H9 (cell line): ENCODE data around the gene FAM13B. TPM values are rescaled to one million over a fixed set of nuclear protein-coding genes. Genes with fewer than 3 reads are reported as not detected.
A peak's percentile ranks its signal among the peaks of the same experiment; 100 is the strongest.

Experiments
- DNase-seq: peaks from one replicate; pipeline ENCODE4 v3.0.0-alpha.2; 2017
- H2AFZ ChIP-seq: one replicate; pipeline ENCODE4 v1.6.1; 2013; ENCODE audit warnings: mild to moderate bottlenecking, low read length, control low read depth, moderate library complexity
- H2AK5ac ChIP-seq: 2 replicates; pipeline ENCODE4 v1.6.1; 2013; ENCODE audit warnings: low read length, control low read depth, mixed read lengths; ENCODE audit not compliant: insufficient read length
- H2BK120ac ChIP-seq: one replicate; pipeline ENCODE4 v1.6.1; 2013; ENCODE audit warnings: low read depth, mild to moderate bottlenecking, low read length, control low read depth, inconsistent platforms; ENCODE audit not compliant: poor library complexity, severe bottlenecking
- H2BK12ac ChIP-seq: 2 replicates; pipeline ENCODE4 v1.6.1; 2013; ENCODE audit warnings: low read length, control low read depth, mixed read lengths, low read depth; ENCODE audit not compliant: insufficient read length
- H2BK15ac ChIP-seq: 2 replicates; pipeline ENCODE4 v1.6.1; 2013; ENCODE audit warnings: low read depth, low read length, control low read depth
- H2BK20ac ChIP-seq: one replicate; pipeline ENCODE4 v1.6.1; 2013; ENCODE audit warnings: low read depth, mild to moderate bottlenecking, low read length, control low read depth, inconsistent platforms; ENCODE audit not compliant: poor library complexity, severe bottlenecking
- H2BK5ac ChIP-seq: 2 replicates; pipeline ENCODE4 v1.6.1; 2013; ENCODE audit warnings: low read length, control low read depth, mixed read lengths; ENCODE audit not compliant: insufficient read length
- H3K14ac ChIP-seq: 2 replicates; pipeline ENCODE4 v1.6.1; 2013; ENCODE audit warnings: low read length, control low read depth; ENCODE audit not compliant: insufficient read depth
- H3K18ac ChIP-seq: 2 replicates; pipeline ENCODE4 v1.6.1; 2013; ENCODE audit warnings: low read depth, mild to moderate bottlenecking, mixed read lengths, low read length, control low read depth; ENCODE audit not compliant: insufficient read length
- H3K23ac ChIP-seq: 2 replicates; pipeline ENCODE4 v1.6.1; 2013; ENCODE audit warnings: low read length, control low read depth, mixed read lengths, low read depth; ENCODE audit not compliant: insufficient read length
- H3K23me2 ChIP-seq: 2 replicates; pipeline ENCODE4 v1.6.1; 2013; ENCODE audit warnings: low read depth, mild to moderate bottlenecking, mixed read lengths, low read length, control low read depth; ENCODE audit not compliant: insufficient read length, poor library complexity, severe bottlenecking
- H3K27ac ChIP-seq: 2 replicates; pipeline ENCODE4 v1.5.1; 2013; ENCODE audit warnings: low read length, control low read depth, mixed read lengths, low read depth; ENCODE audit not compliant: insufficient read length
- H3K27me3 ChIP-seq: 2 replicates; pipeline ENCODE4 v1.6.1; 2013; ENCODE audit warnings: low read length, control low read depth, inconsistent platforms; ENCODE audit not compliant: insufficient read depth
- H3K4ac ChIP-seq: 2 replicates; pipeline ENCODE4 v1.6.1; 2013; ENCODE audit warnings: low read depth, mild to moderate bottlenecking, control low read depth, inconsistent platforms, low read length, moderate library complexity
- H3K4me1 ChIP-seq: 2 replicates; pipeline ENCODE4 v1.6.1; 2013; ENCODE audit warnings: low read length, control low read depth, inconsistent platforms; ENCODE audit not compliant: insufficient read depth
- H3K4me2 ChIP-seq: 2 replicates; pipeline ENCODE4 v1.6.1; 2013; ENCODE audit warnings: low read length, control low read depth, mixed read lengths; ENCODE audit not compliant: insufficient read length, insufficient read depth
- H3K56ac ChIP-seq: 2 replicates; pipeline ENCODE4 v1.6.1; 2013; ENCODE audit warnings: low read depth, mild to moderate bottlenecking, mixed read lengths, low read length, control low read depth; ENCODE audit not compliant: insufficient read length
- H3K79me1 ChIP-seq: 2 replicates; pipeline ENCODE4 v1.6.1; 2013; ENCODE audit warnings: low read depth, mild to moderate bottlenecking, moderate library complexity, low read length, control low read depth, inconsistent platforms; ENCODE audit not compliant: insufficient read depth, poor library complexity, severe bottlenecking
- H3K79me2 ChIP-seq: 2 replicates; pipeline ENCODE4 v1.6.1; 2013; ENCODE audit warnings: low read length, control low read depth, inconsistent platforms; ENCODE audit not compliant: insufficient read depth
- H3K9ac ChIP-seq: 2 replicates; pipeline ENCODE4 v1.6.1; 2013; ENCODE audit warnings: low read length, control low read depth, mixed read lengths; ENCODE audit not compliant: insufficient read length; ENCODE audit errors: extremely low read depth
- H3K9me3 ChIP-seq: one replicate; pipeline ENCODE4 v1.6.1; 2013; ENCODE audit warnings: low read depth, low read length, inconsistent platforms; ENCODE audit not compliant: control insufficient read depth
- H3T11ph ChIP-seq: one replicate; pipeline ENCODE4 v1.6.1; 2013; ENCODE audit warnings: mild to moderate bottlenecking, low read length, control low read depth, inconsistent platforms
- H4K20me1 ChIP-seq: one replicate; pipeline ENCODE4 v1.6.1; 2013; ENCODE audit not compliant: control insufficient read depth, insufficient read length, insufficient read depth
- H4K5ac ChIP-seq: 2 replicates; pipeline ENCODE4 v1.6.1; 2013; ENCODE audit warnings: low read depth, mild to moderate bottlenecking, mixed read lengths, low read length, control low read depth; ENCODE audit not compliant: insufficient read length
- H4K8ac ChIP-seq: replicated peaks from 2 replicates; pipeline ENCODE4 v1.6.1; 2013; ENCODE audit warnings: low read length, control low read depth, mixed read lengths, low read depth; ENCODE audit not compliant: insufficient read length
- H4K91ac ChIP-seq: 2 replicates; pipeline ENCODE4 v1.6.1; 2013; ENCODE audit warnings: low read depth, mild to moderate bottlenecking, moderate library complexity, mixed read lengths, low read length, control low read depth; ENCODE audit not compliant: insufficient read length
- H3K27ac Mint-ChIP-seq, 3 experiments: 2 replicates in 2 of 3; 3 replicates in 1 of 3; pipeline ENCODE4 v1.8.0; 2020 to 2021; ENCODE audit warnings: mixed read lengths in 3 of 3, mild to moderate bottlenecking in 1 of 3, moderate library complexity in 1 of 3
- H3K27me3 Mint-ChIP-seq: 2 replicates; pipeline ENCODE4 v1.8.0; 2021; ENCODE audit warnings: low read depth, mild to moderate bottlenecking, moderate library complexity, mixed read lengths
- H3K36me3 Mint-ChIP-seq, 3 experiments: 2 replicates in 2 of 3; 3 replicates in 1 of 3; pipeline ENCODE4 v1.8.0; 2020 to 2021; ENCODE audit warnings: low read depth in 3 of 3, mixed read lengths in 3 of 3; ENCODE audit not compliant: insufficient read depth in 1 of 3
- H3K4me1 Mint-ChIP-seq, 2 experiments: 2 replicates each; pipeline ENCODE4 v1.8.0; 2020; ENCODE audit warnings: mixed read lengths in 2 of 2
- H3K4me3 Mint-ChIP-seq, 2 experiments: 2 replicates in 1 of 2; 3 replicates in 1 of 2; pipeline ENCODE4 v1.8.0; 2020 to 2021; ENCODE audit warnings: mild to moderate bottlenecking in 2 of 2, mixed read lengths in 2 of 2, moderate library complexity in 1 of 2
- H3K9me3 Mint-ChIP-seq, 2 experiments: 2 replicates in 1 of 2; 3 replicates in 1 of 2; pipeline ENCODE4 v1.8.0; 2020; ENCODE audit warnings: mild to moderate bottlenecking in 2 of 2, mixed read lengths in 2 of 2, moderate library complexity in 1 of 2
- WGBS: extraction: QIAGEN DNeasy Blood & Tissue Kit; methylation state at CpG from one replicate; pipeline ENCODE4 v1.1.7; 2013; ENCODE audit warnings: missing lambda C conversion rate, low lambda C conversion rate, mixed read lengths; ENCODE audit not compliant: insufficient read length; ENCODE audit errors: extremely low coverage; 5-methylcytosine and 5-hydroxymethylcytosine counted together
- total RNA-seq: library from RNA; stranded (reverse); gene quantifications from 2 replicates; pipeline ENCODE4 v1.2.1, GENCODE V29; 2021
- TF ChIP-seq, protein P1 (sequence below): fragments of 200-600 bp; sonication (generic); conservative IDR thresholded peaks from 3 replicates; pipeline ENCODE4 v1.8.0; 2021; ENCODE audit warnings: antibody characterized with exemption, mild to moderate bottlenecking

FAM13B gene
- total RNA-seq, 1 experiment from 2014 or later, result 23.0 TPM

DNA sequence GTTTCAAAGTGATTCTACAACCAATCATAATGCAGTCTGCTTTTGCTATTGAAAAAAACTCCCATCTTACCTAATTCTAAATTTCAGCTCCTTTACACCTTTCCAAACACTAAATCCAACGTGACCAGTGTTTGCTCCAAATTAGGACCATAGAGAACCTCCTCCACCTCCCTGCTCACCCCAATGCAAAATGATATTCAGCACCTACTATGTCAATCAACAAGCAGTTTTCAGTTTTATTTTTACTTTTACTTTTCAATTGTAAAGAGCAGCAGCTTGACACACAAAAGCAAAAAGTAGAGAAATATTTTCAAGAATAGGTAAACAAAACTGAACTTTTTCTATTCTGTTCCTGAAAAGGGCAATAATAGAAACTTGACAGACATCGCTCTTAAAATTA lies 3.4 kb downstream of the FAM13B start:
- H3K79me1 ChIP-seq, result no peaks in the 10 kb centered on the region
- H3K23me2 ChIP-seq, result peaks cover 10% of the 10 kb centered on the region
- H2BK120ac ChIP-seq, result no peak overlapping the region
- H2AFZ ChIP-seq, result no peak overlapping the region
- H3K14ac ChIP-seq, result no peak overlapping the region
- TF ChIP-seq, protein P1, sequence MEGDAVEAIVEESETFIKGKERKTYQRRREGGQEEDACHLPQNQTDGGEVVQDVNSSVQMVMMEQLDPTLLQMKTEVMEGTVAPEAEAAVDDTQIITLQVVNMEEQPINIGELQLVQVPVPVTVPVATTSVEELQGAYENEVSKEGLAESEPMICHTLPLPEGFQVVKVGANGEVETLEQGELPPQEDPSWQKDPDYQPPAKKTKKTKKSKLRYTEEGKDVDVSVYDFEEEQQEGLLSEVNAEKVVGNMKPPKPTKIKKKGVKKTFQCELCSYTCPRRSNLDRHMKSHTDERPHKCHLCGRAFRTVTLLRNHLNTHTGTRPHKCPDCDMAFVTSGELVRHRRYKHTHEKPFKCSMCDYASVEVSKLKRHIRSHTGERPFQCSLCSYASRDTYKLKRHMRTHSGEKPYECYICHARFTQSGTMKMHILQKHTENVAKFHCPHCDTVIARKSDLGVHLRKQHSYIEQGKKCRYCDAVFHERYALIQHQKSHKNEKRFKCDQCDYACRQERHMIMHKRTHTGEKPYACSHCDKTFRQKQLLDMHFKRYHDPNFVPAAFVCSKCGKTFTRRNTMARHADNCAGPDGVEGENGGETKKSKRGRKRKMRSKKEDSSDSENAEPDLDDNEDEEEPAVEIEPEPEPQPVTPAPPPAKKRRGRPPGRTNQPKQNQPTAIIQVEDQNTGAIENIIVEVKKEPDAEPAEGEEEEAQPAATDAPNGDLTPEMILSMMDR, result no peak
- no peak overlapping the region for H2BK5ac ChIP-seq
- H3K4me3 Mint-ChIP-seq, result no peak overlapping the region
- no peaks in the 10 kb centered on the region; the same call in 1 of the 2 replicates for H3K4me1 ChIP-seq
- H3K56ac ChIP-seq, result no peak overlapping the region
- 0 out of 7 replicates have a peak overlapping the region, but pooled peaks of 1 of the 3 experiments have one; percentile 11 for H3K27ac Mint-ChIP-seq
- no peak overlapping the region for H4K8ac ChIP-seq
- no peak overlapping the region for H3K23ac ChIP-seq
- no peaks in the 10 kb centered on the region for H4K20me1 ChIP-seq
- H3K27me3 Mint-ChIP-seq, result peaks cover 2% of the 10 kb centered on the region; the same call in 1 of the 2 replicates
- H3K4me2 ChIP-seq, result no peak overlapping the region
- no peak overlapping the region for H3T11ph ChIP-seq
- H3K9me3 Mint-ChIP-seq, result no peaks in the 10 kb centered on the region; a peak in 1 of 5 replicates
- no peak overlapping the region for H3K9ac ChIP-seq
- peaks cover 28 to 33% of the 10 kb centered on the region in 2 experiments for H3K4me1 Mint-ChIP-seq
- DNase-seq, result no peak
- H3K18ac ChIP-seq, result no peak overlapping the region
- H3K36me3 Mint-ChIP-seq, result peaks cover 0 to 14% (median 5%) of the 10 kb centered on the region in 3 experiments; a peak in 6 of 7 replicates
- no peak overlapping the region for H2BK15ac ChIP-seq
- H3K79me2 ChIP-seq, result peaks cover 44% of the 10 kb centered on the region; the same call in 1 of the 2 replicates
- no peak overlapping the region for H3K4ac ChIP-seq
- no peak overlapping the region for H4K5ac ChIP-seq
- H2AK5ac ChIP-seq, result no peak overlapping the region
- no peak overlapping the region for H2BK12ac ChIP-seq
- H3K27me3 ChIP-seq, result no peaks in the 10 kb centered on the region
- no peak overlapping the region for H3K27ac ChIP-seq
- H2BK20ac ChIP-seq, result no peak overlapping the region
- WGBS, result no CpG with 5 or more reads among the region's 2 CpGs
- no peaks in the 10 kb centered on the region for H3K9me3 ChIP-seq
- no peak overlapping the region for H4K91ac ChIP-seq
